BE2C (cell line): ENCODE data around the gene PPP6C.

Experiments used
- DNase-seq: peaks from one replicate; pipeline ENCODE4 v3.0.0-alpha.2; 2020
- H3K27me3 ChIP-seq: fragments of 250-450 bp; sonication (Bioruptor Pico); 2 replicates; pipeline ENCODE4 v1.5.1; 2020; ENCODE audit warnings: mild to moderate bottlenecking
- H3K36me3 ChIP-seq: fragments of 250-450 bp; sonication (Bioruptor Pico); 2 replicates; pipeline ENCODE4 v1.5.1; 2020; ENCODE audit warnings: mild to moderate bottlenecking
- H3K4me1 ChIP-seq: fragments of 250-450 bp; sonication (Bioruptor Pico); 2 replicates; pipeline ENCODE4 v1.5.1; 2020
- H3K4me3 ChIP-seq: 2 replicates; pipeline ENCODE4 v1.5.1; 2011; ENCODE audit warnings: low read depth, low read length
- H3K9me3 ChIP-seq: fragments of 250-450 bp; sonication (Bioruptor Pico); 2 replicates; pipeline ENCODE4 v1.5.1; 2020
- TF ChIP-seq, protein P1 (sequence below): IDR thresholded peaks from 2 replicates; pipeline ENCODE4 v1.5.1; 2012; ENCODE audit warnings: mild to moderate bottlenecking, low read depth, low read length

The PPP6C gene

DNA sequence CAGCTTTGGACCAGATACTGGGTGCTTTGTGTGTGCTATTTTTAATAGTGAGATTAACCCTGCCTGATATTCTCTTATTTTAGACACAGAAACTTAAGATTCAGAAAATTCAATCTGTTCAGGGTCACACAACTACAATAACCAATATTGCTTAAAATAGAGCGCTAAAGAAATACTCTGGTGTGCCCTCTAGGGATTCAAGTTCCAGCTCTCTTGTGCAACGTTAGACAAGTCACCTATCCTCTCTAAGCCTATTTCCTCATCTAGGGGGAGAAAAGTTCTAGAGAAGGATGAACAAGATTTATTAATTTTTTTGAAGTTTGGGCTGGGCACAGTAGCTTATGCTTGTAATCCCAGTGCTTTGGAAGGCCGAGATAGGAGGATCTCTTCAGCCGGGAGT lies 44.2 kb downstream of the PPP6C start:
- TF ChIP-seq, protein P1, sequence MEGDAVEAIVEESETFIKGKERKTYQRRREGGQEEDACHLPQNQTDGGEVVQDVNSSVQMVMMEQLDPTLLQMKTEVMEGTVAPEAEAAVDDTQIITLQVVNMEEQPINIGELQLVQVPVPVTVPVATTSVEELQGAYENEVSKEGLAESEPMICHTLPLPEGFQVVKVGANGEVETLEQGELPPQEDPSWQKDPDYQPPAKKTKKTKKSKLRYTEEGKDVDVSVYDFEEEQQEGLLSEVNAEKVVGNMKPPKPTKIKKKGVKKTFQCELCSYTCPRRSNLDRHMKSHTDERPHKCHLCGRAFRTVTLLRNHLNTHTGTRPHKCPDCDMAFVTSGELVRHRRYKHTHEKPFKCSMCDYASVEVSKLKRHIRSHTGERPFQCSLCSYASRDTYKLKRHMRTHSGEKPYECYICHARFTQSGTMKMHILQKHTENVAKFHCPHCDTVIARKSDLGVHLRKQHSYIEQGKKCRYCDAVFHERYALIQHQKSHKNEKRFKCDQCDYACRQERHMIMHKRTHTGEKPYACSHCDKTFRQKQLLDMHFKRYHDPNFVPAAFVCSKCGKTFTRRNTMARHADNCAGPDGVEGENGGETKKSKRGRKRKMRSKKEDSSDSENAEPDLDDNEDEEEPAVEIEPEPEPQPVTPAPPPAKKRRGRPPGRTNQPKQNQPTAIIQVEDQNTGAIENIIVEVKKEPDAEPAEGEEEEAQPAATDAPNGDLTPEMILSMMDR: no peak
- H3K36me3 ChIP-seq: peaks cover 10% of the 10 kb centered on the region

GRCh38 chr9:125143377-125144090 lies 46.1 kb downstream of the PPP6C start, which contains the start of gene SCAI:
Gene SCAI, minus strand, starts transcription at chr9:125143528. Its CDS starts 91 bp downstream, at chr9:125143437.
- H3K27me3 ChIP-seq: no peaks in the 10 kb centered on the region
- H3K36me3 ChIP-seq: peaks cover 10% of the 10 kb centered on the region
- H3K4me3 ChIP-seq: peak within 1 kb of the TSS; percentile 63
- TF ChIP-seq, protein P1: peak; percentile 97
- DNase-seq: peak; percentile 99
- H3K4me1 ChIP-seq: peaks cover 3% of the 10 kb centered on the region; the same call in 1 of the 2 replicates
- no peaks in the 10 kb centered on the region for H3K9me3 ChIP-seq

More for the DNA sequence above, 44.2 kb downstream of the PPP6C start:
- no peak for DNase-seq
- Histone ChIP-seq H3K9me3 (no peaks in the 10 kb centered on the region), H3K4me3 (no peak overlapping the region), H3K27me3 (no peaks in the 10 kb centered on the region), H3K4me1 (peaks cover 3% of the 10 kb centered on the region; the same call in 1 of the 2 replicates)

DNA sequence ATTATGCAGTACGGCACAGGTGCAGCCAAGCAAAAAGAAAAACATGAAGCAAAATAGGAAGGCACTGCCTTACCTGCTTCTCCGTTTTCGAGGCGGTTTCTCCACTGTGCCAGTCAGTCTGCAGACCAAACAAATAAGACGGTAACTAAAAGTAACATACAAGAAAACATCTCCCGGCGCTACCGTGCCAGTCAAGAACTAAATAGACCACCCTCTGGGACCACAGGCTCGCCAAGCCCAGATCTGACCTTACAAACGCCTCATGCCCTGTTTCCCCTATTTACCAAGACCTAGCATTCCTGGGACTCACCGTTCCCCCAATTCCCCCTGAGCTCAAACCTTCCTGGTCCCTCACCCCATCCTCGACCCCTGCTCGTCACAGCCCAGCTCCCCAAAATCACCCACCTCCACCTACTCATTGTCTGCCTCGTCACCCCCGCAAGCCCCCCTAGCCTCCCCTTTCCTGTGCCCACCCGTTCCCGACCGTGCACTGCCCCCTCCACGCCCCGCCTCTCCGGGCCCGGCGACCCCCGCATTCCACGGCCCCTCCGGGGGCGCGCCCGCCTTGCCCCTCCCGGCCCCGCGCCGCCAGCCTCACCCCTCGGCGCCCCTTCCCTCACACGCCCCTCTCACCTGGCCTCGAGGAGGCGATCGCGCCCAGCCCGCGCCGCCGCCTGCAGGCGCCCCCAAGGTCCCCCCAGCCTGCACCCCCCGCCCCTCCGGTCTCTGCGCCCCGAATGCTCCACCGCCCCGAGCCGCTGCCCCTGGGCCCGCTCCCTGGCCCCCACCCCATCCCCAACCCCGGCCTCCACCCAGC lies 46.8 kb downstream of the PPP6C start:
- H3K27me3 ChIP-seq: no peaks in the 10 kb centered on the region
- H3K4me3 ChIP-seq: peak overlapping the region; percentile 63
- DNase-seq: no peak
- H3K36me3 ChIP-seq: peaks cover 10% of the 10 kb centered on the region
- peaks cover 3% of the 10 kb centered on the region; the same call in 1 of the 2 replicates for H3K4me1 ChIP-seq
- no peaks in the 10 kb centered on the region for H3K9me3 ChIP-seq
- TF ChIP-seq, protein P1: no peak

DNA sequence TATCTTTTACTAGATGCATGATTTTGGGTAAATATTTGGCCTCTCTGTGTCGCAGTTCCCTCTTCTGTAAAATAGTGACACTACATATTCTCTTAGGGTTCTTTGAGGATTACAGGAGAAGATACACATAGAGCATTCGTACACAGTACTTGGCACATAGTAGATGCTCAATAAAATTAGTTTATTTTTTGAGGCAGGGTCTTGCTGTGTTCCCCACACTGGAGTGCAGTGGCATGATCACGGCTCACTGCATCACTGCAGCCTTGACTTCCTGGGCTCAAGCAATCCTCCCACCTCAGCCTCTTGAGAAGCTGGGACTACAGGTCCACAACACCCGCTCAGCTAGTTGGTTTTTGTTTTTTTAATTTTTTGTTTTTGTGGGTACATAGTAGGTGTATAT lies 47.9 kb downstream of the PPP6C start:
- TF ChIP-seq, protein P1: no peak
- Histone ChIP-seq H3K36me3 (peaks cover 10% of the 10 kb centered on the region), H3K9me3 (no peaks in the 10 kb centered on the region), H3K4me3 (no peak overlapping the region), H3K27me3 (no peaks in the 10 kb centered on the region), H3K4me1 (no peaks in the 10 kb centered on the region)
- DNase-seq: no peak

DNA sequence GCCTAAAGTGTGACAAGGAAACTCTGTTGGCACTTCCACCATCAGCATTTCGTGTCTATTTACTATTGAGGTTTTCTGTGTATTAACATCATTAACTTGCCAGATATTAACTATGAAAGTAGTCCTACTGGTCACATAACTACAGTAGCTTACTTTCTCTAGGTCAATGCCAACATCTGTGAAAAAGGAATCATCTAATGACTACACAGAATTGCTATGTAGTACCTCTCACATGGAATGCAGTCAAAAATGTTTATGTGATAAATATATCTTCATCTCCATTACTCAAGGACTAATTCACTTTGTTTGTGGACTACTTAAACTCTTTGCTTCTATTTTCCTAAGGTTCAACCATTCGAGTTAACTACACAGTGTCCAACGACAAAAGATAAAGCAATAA lies 48.4 kb downstream of the PPP6C start:
- Histone ChIP-seq H3K36me3 (peaks cover 10% of the 10 kb centered on the region), H3K27me3 (no peaks in the 10 kb centered on the region), H3K4me3 (no peak overlapping the region), H3K4me1 (no peaks in the 10 kb centered on the region), H3K9me3 (no peaks in the 10 kb centered on the region)
- DNase-seq: no peak
- TF ChIP-seq, protein P1: no peak
